Measurements from ENCODE around the gene SMAP1.
A peak's percentile ranks its signal among the peaks of the same experiment; 100 is the strongest.

Gene SMAP1

GRCh38 chr6:70685494-70686180, 18.0 kb downstream of the SMAP1 start:
- no peak for TF ChIP-seq CTCF (IDR thresholded peaks at IDR 0.05)
- H3K9me3 ChIP-seq (ENCODE audit: control insufficient read depth, low read length), result no peaks in the 10 kb centered on the region
- no peak overlapping the region for H3K4me2 ChIP-seq (ENCODE audit: low read length)
- H3K27ac ChIP-seq, result no peak overlapping the region
- H3K79me2 ChIP-seq, result peaks cover 27% of the 10 kb centered on the region
- H3K9ac ChIP-seq, result no peak overlapping the region
- peaks cover 5% of the 10 kb centered on the region for H3K4me1 ChIP-seq
- no peak overlapping the region for H3K4me3 ChIP-seq (ENCODE audit: low read depth, low read length)
- H2AFZ ChIP-seq, result no peak overlapping the region
- no peaks in the 10 kb centered on the region for H3K27me3 ChIP-seq (ENCODE audit: control insufficient read depth, insufficient read depth, low read length)
- H3K36me3 ChIP-seq (ENCODE audit: control insufficient read depth, insufficient read depth, low read length), result no peaks in the 10 kb centered on the region

- Histone ChIP-seq H3K27ac (no peak overlapping the region), H3K79me2 (peaks cover 31% of the 10 kb centered on the region), H2AFZ (no peak overlapping the region), H3K9ac (no peak overlapping the region), H3K4me2 (ENCODE audit: low read length) (peak overlapping the region; percentile 11), H3K4me3 (ENCODE audit: low read depth, low read length) (no peak overlapping the region), H3K36me3 (ENCODE audit: control insufficient read depth, insufficient read depth, low read length) (no peaks in the 10 kb centered on the region), H3K27me3 (ENCODE audit: control insufficient read depth, insufficient read depth, low read length) (no peaks in the 10 kb centered on the region), H3K4me1 (peaks cover 5% of the 10 kb centered on the region), H3K9me3 (ENCODE audit: control insufficient read depth, low read length) (no peaks in the 10 kb centered on the region)
- TF ChIP-seq CTCF (IDR thresholded peaks at IDR 0.05), result peak; percentile 90
Observed at GRCh38 chr6:70686548-70687133, 19.0 kb downstream of the SMAP1 start.

GRCh38 chr6:70693887-70694286, 26.2 kb downstream of the SMAP1 start:
- Histone ChIP-seq H2AFZ (no peak overlapping the region), H3K27ac (no peak overlapping the region), H3K27me3 (ENCODE audit: control insufficient read depth, insufficient read depth, low read length) (no peaks in the 10 kb centered on the region), H3K36me3 (ENCODE audit: control insufficient read depth, insufficient read depth, low read length) (no peaks in the 10 kb centered on the region), H3K4me3 (ENCODE audit: low read depth, low read length) (no peak overlapping the region), H3K4me2 (ENCODE audit: low read length) (no peak overlapping the region), H3K9me3 (ENCODE audit: control insufficient read depth, low read length) (no peaks in the 10 kb centered on the region), H3K9ac (no peak overlapping the region), H3K4me1 (no peaks in the 10 kb centered on the region), H3K79me2 (peaks cover 59% of the 10 kb centered on the region)
- TF ChIP-seq CTCF (IDR thresholded peaks at IDR 0.05), result no peak

GRCh38 chr6:70694371-70694770, 26.7 kb downstream of the SMAP1 start:
- no peak overlapping the region for H3K9ac ChIP-seq
- no peaks in the 10 kb centered on the region for H3K36me3 ChIP-seq (ENCODE audit: control insufficient read depth, insufficient read depth, low read length)
- H3K27me3 ChIP-seq (ENCODE audit: control insufficient read depth, insufficient read depth, low read length), result no peaks in the 10 kb centered on the region
- H3K4me2 ChIP-seq (ENCODE audit: low read length), result no peak overlapping the region
- no peaks in the 10 kb centered on the region for H3K9me3 ChIP-seq (ENCODE audit: control insufficient read depth, low read length)
- no peak overlapping the region for H3K27ac ChIP-seq
- H3K4me1 ChIP-seq, result no peaks in the 10 kb centered on the region
- TF ChIP-seq CTCF (IDR thresholded peaks at IDR 0.05), result no peak
- peaks cover 59% of the 10 kb centered on the region for H3K79me2 ChIP-seq
- H3K4me3 ChIP-seq (ENCODE audit: low read depth, low read length), result no peak overlapping the region
- no peak overlapping the region for H2AFZ ChIP-seq
